GM13976 (cell line): Measurements from ENCODE around the gene TTLL9.
A peak's percentile ranks its signal among the peaks of the same experiment; 100 is the strongest.
"Not testable (repeated sequence)": the region's sequence is repeated elsewhere in the genome, so short reads cannot be mapped to it uniquely, and the experiment has no call there.

Experiments used
- DNase-seq: peaks from one replicate; pipeline ENCODE4 v3.0.0; 2012; ENCODE audit warnings: low spot score
- CTCF ChIP-seq: IDR thresholded peaks from 2 replicates; pipeline ENCODE4 v1.5.1; 2012; ENCODE audit warnings: borderline replicate concordance, mild to moderate bottlenecking; ENCODE audit not compliant: insufficient read depth; ENCODE audit errors: extremely low read depth, missing control alignments, control extremely low read depth
- in situ Hi-C: fragments of 300-500 bp; cut with MboI; formaldehyde crosslinking; loops from one replicate; pipeline ENCODE4 v1.12.0; 2022; ENCODE audit warnings: low sequenced_read_pairs, mixed read lengths, inconsistent platforms; ENCODE audit not compliant: unreplicated experiment

TTLL9 gene

GRCh38 chr20:31922588-31922987, 52.2 kb downstream of the TTLL9 start:
- no peak for DNase-seq
- in situ Hi-C loops: no loop called here
- no peak for TF ChIP-seq CTCF

DNA sequence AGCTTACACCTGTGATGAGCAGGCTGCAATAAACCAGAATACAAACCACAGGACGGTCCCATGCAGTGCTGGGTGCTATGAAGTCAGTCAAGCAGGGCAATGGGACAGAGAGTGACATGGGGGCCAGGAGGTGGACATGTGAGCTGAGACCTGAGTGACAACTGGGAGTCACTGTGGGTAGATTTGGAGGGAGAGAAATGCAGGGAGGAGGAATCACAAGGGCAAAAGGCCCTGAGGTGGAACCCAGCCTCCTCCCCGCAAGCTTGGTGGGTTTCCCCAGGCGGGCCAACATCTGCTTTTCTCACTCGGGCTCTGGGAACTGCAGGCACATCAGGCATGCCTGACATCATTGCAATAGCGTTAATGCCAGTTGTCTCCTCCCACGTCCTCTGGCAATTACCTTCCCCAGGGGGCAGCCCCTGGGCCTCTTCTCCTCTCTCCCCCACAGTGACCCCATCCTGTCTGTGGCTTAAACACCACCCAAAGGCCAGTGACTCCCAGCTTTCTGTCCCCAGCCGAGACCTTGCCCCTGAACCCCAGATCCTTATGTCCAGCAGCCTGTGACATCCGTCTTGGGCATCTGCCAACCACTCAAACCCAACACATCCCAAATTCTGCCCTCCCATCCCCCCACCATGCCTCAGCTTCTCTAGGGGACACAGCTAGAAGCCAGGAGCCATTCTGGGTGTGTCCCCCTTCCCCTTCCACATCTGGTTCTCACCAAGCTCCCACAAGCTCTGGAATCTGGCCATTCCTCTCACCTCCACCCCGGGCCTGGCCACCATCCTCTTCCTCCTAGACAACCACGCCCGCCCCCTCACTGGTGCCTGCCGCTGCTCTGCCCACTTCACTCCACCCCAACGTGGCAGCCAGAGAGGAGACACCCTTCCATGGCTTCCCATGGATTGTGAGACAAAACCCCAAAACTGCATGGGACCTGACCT, 53.2 kb downstream of the TTLL9 start:
- TF ChIP-seq CTCF: no peak
- peak; percentile 79 for DNase-seq
- in situ Hi-C loops: no loop called here

DNA sequence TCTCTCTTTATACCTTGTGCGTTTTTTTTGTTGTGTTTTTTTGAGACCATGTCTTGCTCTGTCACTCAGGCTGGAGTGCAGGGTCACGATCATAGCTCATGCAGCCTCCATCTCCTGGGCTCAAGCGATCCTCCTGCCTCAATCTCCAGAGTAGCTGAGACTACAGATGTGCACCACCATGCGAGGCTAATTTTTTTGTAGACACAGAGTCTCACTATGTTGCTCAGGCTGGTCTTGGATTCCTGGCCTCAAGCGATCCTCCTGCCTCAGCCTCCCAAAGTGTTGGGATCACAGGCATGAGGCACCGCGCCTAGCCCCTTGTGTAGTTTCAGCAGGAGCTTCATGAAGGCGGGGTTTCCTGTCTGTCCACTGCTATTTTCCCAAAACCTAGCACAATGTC, 54.1 kb downstream of the TTLL9 start:
- in situ Hi-C loops: no loop called here
- no peak for DNase-seq
- no peak for TF ChIP-seq CTCF

DNA sequence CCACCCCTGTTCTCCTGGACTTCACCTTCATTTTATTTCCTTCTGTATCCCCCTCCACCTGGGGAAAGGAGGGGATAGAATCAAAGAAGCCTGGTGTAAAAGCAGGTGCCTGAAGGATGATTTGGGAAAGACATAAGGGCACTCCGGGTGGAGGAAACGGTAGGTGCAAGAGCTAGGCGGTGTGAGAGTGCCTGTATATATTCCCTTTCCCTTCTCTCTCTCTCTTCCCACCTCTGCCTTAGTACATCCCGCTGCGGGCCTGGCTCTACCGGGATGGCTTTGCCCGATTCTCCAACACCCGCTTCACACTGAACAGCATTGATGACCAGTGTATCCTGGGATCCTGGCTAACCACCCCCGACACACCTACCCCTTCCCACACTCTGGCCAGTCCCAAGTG, 55.2 kb downstream of the TTLL9 start:
- no peak for TF ChIP-seq CTCF
- in situ Hi-C loops: no loop called here
- no peak for DNase-seq

DNA sequence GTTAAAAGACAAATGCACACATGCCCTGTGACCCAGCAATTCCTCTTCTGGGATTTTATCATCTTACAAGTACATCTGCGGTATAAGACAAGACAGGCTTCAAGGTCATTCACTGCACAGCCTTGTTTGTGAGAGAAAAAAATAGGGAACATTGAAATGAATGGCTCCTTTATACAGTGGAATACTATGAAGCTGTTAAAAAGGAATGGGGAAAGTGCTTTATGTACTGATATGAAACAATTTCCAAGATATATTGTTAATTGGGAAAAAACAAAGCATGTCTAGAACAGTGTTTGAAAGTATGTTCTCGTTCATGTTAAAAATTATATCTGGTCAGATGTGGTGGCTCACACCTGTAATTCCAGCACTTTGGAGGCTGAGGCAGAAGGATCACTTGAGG, 56.1 kb downstream of the TTLL9 start:
- no peak for DNase-seq
- in situ Hi-C loops: no loop called here
- TF ChIP-seq CTCF: no peak

DNA sequence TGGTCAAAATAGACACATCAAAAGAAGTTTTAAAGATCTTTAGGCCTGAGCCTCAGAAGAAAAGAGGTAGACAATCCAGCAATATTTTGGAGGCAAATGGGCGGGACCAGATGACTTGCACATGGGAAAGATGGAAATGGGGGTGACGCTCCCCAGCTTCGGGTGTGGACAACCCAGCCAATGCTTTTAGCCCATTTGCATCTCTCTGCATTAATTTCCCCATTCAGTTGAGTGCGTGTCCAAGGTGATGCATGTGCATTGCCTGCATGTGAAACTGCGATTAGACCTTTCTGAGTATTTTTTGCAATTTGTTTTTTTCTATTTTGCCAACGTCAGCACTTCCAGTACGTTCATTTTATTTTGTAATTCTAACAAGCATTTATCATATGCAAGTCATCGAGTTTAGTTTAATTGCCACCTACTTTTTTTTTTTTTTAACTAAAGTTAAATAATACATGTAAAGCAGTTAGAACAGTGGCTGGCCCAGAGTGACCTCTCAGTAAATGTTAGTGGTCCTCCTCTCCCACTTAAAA, 57.3 kb downstream of the TTLL9 start:
- in situ Hi-C loops: no loop called here
- no peak for TF ChIP-seq CTCF
- DNase-seq: no peak

DNA sequence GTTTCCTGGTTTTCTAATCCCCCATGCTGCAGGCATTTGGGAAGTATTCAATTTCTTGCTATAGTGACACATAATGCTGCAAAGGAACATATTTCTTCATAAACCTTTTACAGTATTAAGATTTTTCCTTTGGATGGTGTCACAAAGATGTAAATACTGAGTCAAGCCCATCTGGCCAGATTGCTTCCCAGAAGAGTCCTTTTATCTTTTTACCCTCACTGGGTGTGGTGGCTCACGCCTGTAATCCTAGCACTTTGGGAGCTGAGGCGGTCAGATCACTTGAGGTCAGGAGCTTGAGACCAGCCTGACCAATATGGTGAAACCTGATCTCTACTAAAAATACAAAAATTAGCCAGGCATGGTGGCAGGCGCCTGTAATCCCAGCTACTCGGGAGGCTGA, 59.2 kb downstream of the TTLL9 start:
- in situ Hi-C loops, DNase-seq: not testable (repeated sequence)
